HepG2 (cell line): ENCODE measurements around the gene ADGRL1. TPM values are rescaled to one million over a fixed set of nuclear protein-coding genes. Genes with fewer than 3 reads are reported as not detected.

Source experiments
- ATAC-seq: fragments of 200-7000 bp; cut with Tn5 transposase; 3 replicates; pipeline ENCODE4 v1.9.1; 2020; ENCODE audit warnings: mild to moderate bottlenecking, moderate library complexity
- BruUV-seq: library from RNA; stranded (reverse); fragments of 400-500 nt; replicated peaks from 2 replicates; lab custom pipeline; 2021; lab: Mats Ljungman, UMichigan
- CTCF ChIA-PET: fragments of 300-600 bp; formaldehyde crosslinking; extraction: SDS; loops from one replicate; lab custom pipeline; 2021; ENCODE audit warnings: low total read pairs, inconsistent platforms, low intra/inter-chr PET ratio; lab: Yijun Ruan, JAX
- POLR2A ChIA-PET: fragments of 350-600 bp; sonication (Branson Sonifier 250); formaldehyde crosslinking; loops from one replicate; lab custom pipeline; 2020; ENCODE audit warnings: antibody characterized with exemption, inconsistent platforms; lab: Yijun Ruan, JAX
- DNase-seq: peaks from one replicate; pipeline ENCODE4 v3.0.0-alpha.2; 2015; ENCODE audit warnings: low spot score
- FAIRE-seq: peaks from 3 replicates; lab custom pipeline; 2011; peaks lifted over from hg19 to GRCh38; lab: Jason Lieb, UNC
- H2AFZ ChIP-seq: one replicate; pipeline ENCODE4 v1.6.1; 2011; ENCODE audit warnings: low read length, inconsistent platforms
- H3K27ac ChIP-seq: fragments of 300-600 bp; 3 replicates; pipeline ENCODE4 v1.8.0; 2011; ENCODE audit warnings: mixed run types, mild to moderate bottlenecking, mixed read lengths, low read length, inconsistent platforms; ENCODE audit not compliant: insufficient read depth; ENCODE audit errors: extremely low read length
- H3K27me3 ChIP-seq, 2 experiments: fragments of 200-600 bp in 1 of 2; 2 replicates in 1 of 2; 3 replicates in 1 of 2; pipeline versions ENCODE4 v1.6.0 to v1.8.0; 2011; ENCODE audit warnings: low read length in 2 of 2, mild to moderate bottlenecking in 2 of 2, moderate library complexity in 2 of 2, inconsistent platforms in 1 of 2; ENCODE audit not compliant: insufficient read depth in 2 of 2, control insufficient read depth in 1 of 2
- H3K36me3 ChIP-seq, 2 experiments: fragments of 200-600 bp in 1 of 2; replicated peaks in 1 of 2; 2 replicates in 1 of 2; 3 replicates in 1 of 2; pipeline versions ENCODE4 v1.5.1 to v1.8.0; 2011; ENCODE audit warnings: low read length in 2 of 2, inconsistent platforms in 1 of 2; ENCODE audit not compliant: insufficient read depth in 2 of 2, control insufficient read depth in 1 of 2
- H3K4me1 ChIP-seq: 2 replicates; pipeline ENCODE4 v1.5.1; 2012; ENCODE audit warnings: low read length, inconsistent platforms; ENCODE audit not compliant: insufficient read depth
- H3K4me2 ChIP-seq: 2 replicates; pipeline ENCODE4 v1.6.0; 2011; ENCODE audit warnings: low read depth, low read length, inconsistent platforms
- H3K4me3 ChIP-seq, 3 experiments: fragments of 200-600 bp in 1 of 3; sonication (generic), shearing (Covaris generic) in 1 of 3; replicated peaks in 1 of 3; 2 replicates each; pipeline ENCODE4 v1.5.1; 2011 to 2016; ENCODE audit warnings: low read length in 3 of 3, inconsistent platforms in 2 of 3, low read depth in 2 of 3, mild to moderate bottlenecking in 2 of 3, control low read depth in 1 of 3, mixed read lengths in 1 of 3; ENCODE audit not compliant: insufficient read depth in 1 of 3
- H3K79me2 ChIP-seq: one replicate; pipeline ENCODE4 v1.6.1; 2011; ENCODE audit warnings: low read length, inconsistent platforms; ENCODE audit not compliant: insufficient read depth
- H3K9ac ChIP-seq: 2 replicates; pipeline ENCODE4 v1.6.0; 2011; ENCODE audit warnings: mild to moderate bottlenecking, low read depth, low read length, inconsistent platforms; ENCODE audit not compliant: insufficient read depth
- H3K9me3 ChIP-seq: 2 replicates; pipeline ENCODE4 v1.5.1; 2012; ENCODE audit warnings: mild to moderate bottlenecking, low read length
- H4K20me1 ChIP-seq: 2 replicates; pipeline ENCODE4 v1.6.0; 2011; ENCODE audit warnings: inconsistent platforms, mild to moderate bottlenecking, low read length, moderate library complexity; ENCODE audit not compliant: insufficient read depth
- FOXM1 ChIP-seq: sonication (generic); formaldehyde crosslinking; IDR thresholded peaks from 2 replicates; pipeline ENCODE4 v1.5.0; 2020; ENCODE audit warnings: missing genetic modification reagents
- PHF21A ChIP-seq: sonication (generic); formaldehyde crosslinking; IDR thresholded peaks from 2 replicates; pipeline ENCODE4 v1.5.0; 2020; ENCODE audit warnings: mild to moderate bottlenecking, missing genetic modification reagents
- ZNF331 ChIP-seq: sonication (generic); formaldehyde crosslinking; IDR thresholded peaks from 2 replicates; pipeline ENCODE4 v1.4.0; 2020; ENCODE audit warnings: missing genetic modification reagents
- WGBS: methylation state at CpG from one replicate; pipeline ENCODE4 v1.1.6; 2017; ENCODE audit warnings: low lambda C conversion rate; 5-methylcytosine and 5-hydroxymethylcytosine counted together
- in situ Hi-C: cut with HindIII; loops from 2 replicates; pipeline ENCODE4 v1.10.0; 2017; ENCODE audit warnings: low pct_unique_long_range_greater_than_20kb; ENCODE audit not compliant: extremely low pct_ligation_motif_present
- intact Hi-C: fragments of 100-400 bp; cut with micrococcal nuclease; formaldehyde crosslinking; loops from one replicate; pipeline ENCODE4 v1.10.0; 2022; ENCODE audit not compliant: unreplicated experiment
- polyA plus RNA-seq, 8 experiments: library from polyadenylated mRNA; depleted of rRNA in 3 of 8; stranded (reverse) in 7 of 8; unstranded in 1 of 8; fragments of >200 nt; fragmentation: Illumina TruSeq in 4 of 8; extraction: Trizol in 4 of 8; gene quantifications; 2 replicates each; pipeline versions ENCODE4 v1.2.1 to v1.2.3, GENCODE V29; 2011 to 2016; ENCODE audit warnings: low read depth in 4 of 8, missing spikeins in 1 of 8, mixed read lengths in 1 of 8; ENCODE audit not compliant: insufficient read depth in 1 of 8
- total RNA-seq, 5 experiments: library from RNA; depleted of rRNA; stranded (reverse); fragments of >200 nt; fragmentation: Illumina TruSeq; extraction: Trizol; gene quantifications; 2 replicates each; pipeline ENCODE4 v1.2.3, GENCODE V29; 2016; ENCODE audit warnings: low read depth in 1 of 5
- TF ChIP-seq, protein P1 (sequence below), 2 experiments: sonication (generic) in 1 of 2; formaldehyde crosslinking in 1 of 2; IDR thresholded peaks; 2 replicates each; pipeline versions ENCODE4 v1.5.1 to v1.6.1; 2011 to 2020; ENCODE audit warnings: borderline replicate concordance in 1 of 2, low read depth in 1 of 2, low read length in 1 of 2, mild to moderate bottlenecking in 1 of 2, missing genetic modification reagents in 1 of 2, moderate library complexity in 1 of 2
- TF ChIP-seq, protein P2 (sequence below): sonication (generic); formaldehyde crosslinking; IDR thresholded peaks from 2 replicates; pipeline ENCODE4 v1.4.0; 2020; ENCODE audit warnings: missing genetic modification reagents
- TF ChIP-seq, protein P3 (sequence below): sonication (generic); formaldehyde crosslinking; IDR thresholded peaks from 2 replicates; pipeline ENCODE4 v1.5.0; 2020; ENCODE audit warnings: missing genetic modification reagents

ADGRL1 gene
- total and polyA plus RNA-seq, 2 of the 13 experiments (the other 11 are each of a cell fraction or from before 2014, with no cell fraction given), result 0.49 to 1.7 TPM

DNA sequence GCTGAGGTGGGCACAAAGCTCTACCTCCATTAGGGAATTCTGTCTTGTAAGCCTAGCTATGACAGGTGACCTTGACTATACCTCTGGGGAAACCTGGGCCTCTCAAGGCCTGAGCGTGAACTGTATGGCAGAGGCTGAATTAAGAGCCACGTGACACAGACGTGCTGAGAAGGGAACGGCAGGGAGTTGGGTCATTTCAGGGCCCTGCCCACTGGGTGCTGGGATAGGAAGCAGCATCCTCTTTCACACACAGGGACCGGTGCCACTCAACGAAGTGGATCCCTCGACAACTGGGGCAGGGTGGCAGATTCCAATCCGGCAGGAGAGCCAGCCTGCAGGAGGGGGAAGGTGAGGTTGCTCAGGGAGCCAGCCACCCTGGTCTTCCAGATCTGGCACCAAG, 78.8 kb downstream of the ADGRL1 start (continued):
- TF ChIP-seq, protein P1, sequence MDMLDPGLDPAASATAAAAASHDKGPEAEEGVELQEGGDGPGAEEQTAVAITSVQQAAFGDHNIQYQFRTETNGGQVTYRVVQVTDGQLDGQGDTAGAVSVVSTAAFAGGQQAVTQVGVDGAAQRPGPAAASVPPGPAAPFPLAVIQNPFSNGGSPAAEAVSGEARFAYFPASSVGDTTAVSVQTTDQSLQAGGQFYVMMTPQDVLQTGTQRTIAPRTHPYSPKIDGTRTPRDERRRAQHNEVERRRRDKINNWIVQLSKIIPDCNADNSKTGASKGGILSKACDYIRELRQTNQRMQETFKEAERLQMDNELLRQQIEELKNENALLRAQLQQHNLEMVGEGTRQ (IDR thresholded peaks at IDR 0.05; ENCODE audit: low read depth, low read length), result peak; percentile 32; the same call in 1 of the 2 replicates
- TF ChIP-seq, protein P1 (CRISPR knock-in tag; IDR thresholded peaks at IDR 0.05; ENCODE audit: borderline replicate concordance), result peak; percentile 48; the same call in 1 of the 2 replicates
- TF ChIP-seq, protein P2, sequence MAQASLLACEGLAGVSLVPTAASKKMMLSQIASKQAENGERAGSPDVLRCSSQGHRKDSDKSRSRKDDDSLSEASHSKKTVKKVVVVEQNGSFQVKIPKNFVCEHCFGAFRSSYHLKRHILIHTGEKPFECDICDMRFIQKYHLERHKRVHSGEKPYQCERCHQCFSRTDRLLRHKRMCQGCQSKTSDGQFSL (CRISPR knock-in tag), result no peak

DNA sequence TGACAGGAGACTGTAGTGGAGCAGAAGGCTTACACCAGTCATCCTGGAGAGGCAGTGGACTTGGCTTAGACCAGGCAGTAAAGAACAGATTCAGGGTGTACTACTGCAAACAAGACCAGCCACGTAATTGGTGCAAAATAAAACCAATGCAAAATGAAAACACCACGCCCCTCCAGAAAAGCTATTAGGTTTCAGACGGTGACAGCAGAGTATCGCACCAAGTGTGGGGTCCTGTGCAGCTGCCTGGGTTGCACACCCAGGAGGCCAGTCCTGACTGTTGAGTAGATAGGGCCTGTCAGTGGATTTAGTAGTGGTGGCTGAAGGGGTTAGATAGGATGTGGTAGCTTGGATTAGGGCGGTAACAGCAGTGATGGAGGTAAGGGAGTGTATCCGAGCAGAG, 83.0 kb downstream of the ADGRL1 start:
- no peak for ATAC-seq
- H3K27me3 ChIP-seq, result no peaks in the 10 kb centered on the region; a peak in 1 of 5 replicates
- FAIRE-seq, result no peak
- H3K9me3 ChIP-seq, result no peaks in the 10 kb centered on the region
- peaks cover 0 to 4% of the 10 kb centered on the region in 2 experiments; a peak in 2 of 5 replicates for H3K36me3 ChIP-seq
- no peak overlapping the region for H3K4me2 ChIP-seq
- intact Hi-C loops, result no loop called here
- TF ChIP-seq, protein P3, sequence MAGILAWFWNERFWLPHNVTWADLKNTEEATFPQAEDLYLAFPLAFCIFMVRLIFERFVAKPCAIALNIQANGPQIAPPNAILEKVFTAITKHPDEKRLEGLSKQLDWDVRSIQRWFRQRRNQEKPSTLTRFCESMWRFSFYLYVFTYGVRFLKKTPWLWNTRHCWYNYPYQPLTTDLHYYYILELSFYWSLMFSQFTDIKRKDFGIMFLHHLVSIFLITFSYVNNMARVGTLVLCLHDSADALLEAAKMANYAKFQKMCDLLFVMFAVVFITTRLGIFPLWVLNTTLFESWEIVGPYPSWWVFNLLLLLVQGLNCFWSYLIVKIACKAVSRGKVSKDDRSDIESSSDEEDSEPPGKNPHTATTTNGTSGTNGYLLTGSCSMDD (CRISPR knock-in tag), result no peak
- TF ChIP-seq PHF21A (CRISPR knock-in tag) (no peak), FOXM1 (CRISPR knock-in tag) (no peak), ZNF331 (CRISPR knock-in tag) (no peak)
- H3K4me1 ChIP-seq, result peaks cover 29% of the 10 kb centered on the region
- CTCF ChIA-PET, result no interaction called here
- H3K79me2 ChIP-seq, result no peaks in the 10 kb centered on the region
- no TSS peak for BruUV-seq
- no peak overlapping the region for H2AFZ ChIP-seq
- no peak overlapping the region for H3K27ac ChIP-seq
- no peak overlapping the region for H3K4me3 ChIP-seq
- no peak for DNase-seq
- POLR2A ChIA-PET, result interaction anchor here (1.2 kb wide), 1 partner anchor 14 kb away, joined by 4 read pairs; the partner anchor contains the start of gene ASF1B
- H3K9ac ChIP-seq, result no peak overlapping the region
- in situ Hi-C loops, result no loop called here
- no peaks in the 10 kb centered on the region for H4K20me1 ChIP-seq
- 96% methylated on average over 6 of the region's 6 CpGs for WGBS
